Measurements from ENCODE around the gene ALS2CL.

Gene ALS2CL

DNA sequence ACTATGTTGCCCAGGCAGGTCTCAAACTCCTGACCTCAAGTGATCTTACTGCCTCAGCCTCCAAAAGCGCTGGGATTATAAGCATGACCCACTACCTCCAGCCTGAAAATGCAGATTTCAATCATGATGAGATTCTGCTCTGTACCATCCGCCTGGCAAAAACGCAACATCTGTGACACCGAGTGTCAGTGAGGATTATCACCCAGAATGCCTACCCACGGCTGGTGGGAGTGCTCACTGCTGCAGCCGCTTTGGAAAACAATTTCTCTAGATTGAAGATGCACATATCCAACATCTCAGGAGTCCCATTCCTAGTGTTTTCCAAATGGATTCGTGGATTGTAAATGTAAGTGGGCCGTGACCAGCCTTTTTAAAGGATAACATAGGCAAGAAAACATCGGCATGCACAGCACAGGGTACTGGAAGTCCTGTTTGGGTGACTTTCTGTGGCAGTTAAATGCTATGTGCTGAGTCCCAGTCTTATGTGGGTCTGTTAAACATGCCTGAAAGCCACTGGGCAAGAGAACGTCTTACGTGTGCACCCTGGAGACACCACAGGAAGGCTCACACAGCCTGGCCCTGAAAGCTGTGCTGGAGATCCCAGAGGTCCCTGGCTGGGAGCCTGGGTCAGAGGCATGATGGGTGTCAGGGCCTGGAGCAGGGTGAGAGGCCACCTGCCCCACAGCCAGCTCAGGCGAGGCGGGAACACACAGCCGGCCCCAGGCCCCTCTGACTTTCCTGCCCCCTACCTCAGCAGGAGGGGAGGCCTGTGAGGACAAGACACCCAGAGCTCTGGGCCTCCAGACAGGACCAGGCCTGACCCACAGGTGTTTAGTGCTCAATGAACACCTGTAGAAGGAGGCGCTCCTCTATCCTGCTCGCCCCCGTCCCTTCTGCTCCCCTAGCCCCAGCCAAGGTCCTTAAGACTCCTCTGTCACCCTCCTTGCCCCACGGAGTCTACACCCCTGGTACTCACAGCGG, 23.3 kb upstream of the ALS2CL start:
- no peak for DNase-seq (ENCODE audit: low read depth in 2 of 2)

- DNase-seq (ENCODE audit: low read depth in 2 of 2) = no peak
These were observed 22.2 kb upstream of the ALS2CL start for GRCh38 chr3:46715507-46716175.

DNA sequence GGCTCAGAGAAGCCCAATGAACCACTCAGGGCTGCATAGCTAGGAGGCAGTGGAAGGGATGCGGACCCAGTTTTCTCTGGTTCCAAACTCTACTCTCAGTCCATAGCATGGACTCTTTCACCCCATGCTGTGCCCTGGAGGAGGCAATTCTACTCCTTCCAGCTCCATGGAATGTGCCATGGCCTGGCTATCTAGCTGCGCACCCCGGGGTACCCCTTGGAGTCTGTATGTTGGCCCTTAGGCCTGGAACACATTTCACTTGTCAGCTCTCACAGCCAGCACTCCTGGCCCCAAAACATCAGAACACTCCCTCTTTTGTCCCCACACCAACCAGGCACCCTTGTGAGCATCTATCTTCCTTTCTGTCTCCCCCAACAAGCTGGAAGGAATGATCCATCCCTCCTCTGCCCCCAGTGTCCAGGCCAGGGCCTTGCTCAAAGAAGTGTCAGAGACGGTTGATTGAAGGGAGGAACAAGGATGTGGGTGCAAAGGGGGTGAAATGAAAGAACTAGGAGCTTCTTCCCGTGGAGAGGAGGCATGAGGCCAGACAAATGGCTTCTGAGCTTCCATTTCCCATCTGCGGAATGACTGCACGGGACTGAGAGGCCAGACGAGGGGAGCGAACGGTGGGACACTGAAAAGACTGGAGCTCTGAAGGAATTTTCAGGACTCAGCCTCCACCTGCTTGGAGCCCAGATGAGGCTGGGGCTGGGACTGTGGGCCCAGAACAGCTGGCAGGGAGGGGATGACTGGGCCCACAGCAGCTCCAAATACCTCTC, 21.4 kb upstream of the ALS2CL start:
- DNase-seq (ENCODE audit: low read depth in 2 of 2) = no peak

DNA sequence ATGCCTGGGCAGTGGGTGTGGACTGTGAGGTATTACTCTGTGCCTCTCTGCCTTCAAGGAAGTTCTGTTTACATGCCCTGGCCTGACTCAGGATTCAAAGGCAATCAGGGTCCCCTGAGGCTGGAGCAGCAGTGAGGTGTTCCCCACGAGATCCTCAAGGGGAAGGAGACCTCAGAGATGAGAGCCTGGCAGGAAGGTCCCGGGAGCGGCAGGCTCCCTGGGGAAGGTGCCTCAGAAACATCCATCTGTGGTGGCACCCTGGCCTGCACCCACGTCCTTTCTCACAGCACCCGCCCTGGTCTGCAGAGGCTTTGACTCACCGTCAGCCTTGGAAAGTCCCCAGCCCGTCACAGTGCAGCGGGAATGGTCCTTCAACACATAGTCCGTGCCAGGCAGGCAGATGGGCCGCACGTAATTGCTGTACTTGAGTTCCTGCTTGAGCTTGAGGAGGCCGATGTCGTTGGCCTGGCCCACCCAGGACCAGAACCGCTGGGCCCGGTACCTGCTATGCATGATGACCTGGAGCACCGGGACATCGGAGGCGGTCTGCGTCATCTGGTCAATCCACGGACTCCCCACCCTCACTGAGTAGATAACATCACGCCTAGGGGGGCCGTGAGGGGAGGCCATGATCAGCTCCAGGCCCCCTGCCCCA, 20.5 kb upstream of the ALS2CL start:
- DNase-seq (ENCODE audit: low read depth in 2 of 2) = no peak

DNA sequence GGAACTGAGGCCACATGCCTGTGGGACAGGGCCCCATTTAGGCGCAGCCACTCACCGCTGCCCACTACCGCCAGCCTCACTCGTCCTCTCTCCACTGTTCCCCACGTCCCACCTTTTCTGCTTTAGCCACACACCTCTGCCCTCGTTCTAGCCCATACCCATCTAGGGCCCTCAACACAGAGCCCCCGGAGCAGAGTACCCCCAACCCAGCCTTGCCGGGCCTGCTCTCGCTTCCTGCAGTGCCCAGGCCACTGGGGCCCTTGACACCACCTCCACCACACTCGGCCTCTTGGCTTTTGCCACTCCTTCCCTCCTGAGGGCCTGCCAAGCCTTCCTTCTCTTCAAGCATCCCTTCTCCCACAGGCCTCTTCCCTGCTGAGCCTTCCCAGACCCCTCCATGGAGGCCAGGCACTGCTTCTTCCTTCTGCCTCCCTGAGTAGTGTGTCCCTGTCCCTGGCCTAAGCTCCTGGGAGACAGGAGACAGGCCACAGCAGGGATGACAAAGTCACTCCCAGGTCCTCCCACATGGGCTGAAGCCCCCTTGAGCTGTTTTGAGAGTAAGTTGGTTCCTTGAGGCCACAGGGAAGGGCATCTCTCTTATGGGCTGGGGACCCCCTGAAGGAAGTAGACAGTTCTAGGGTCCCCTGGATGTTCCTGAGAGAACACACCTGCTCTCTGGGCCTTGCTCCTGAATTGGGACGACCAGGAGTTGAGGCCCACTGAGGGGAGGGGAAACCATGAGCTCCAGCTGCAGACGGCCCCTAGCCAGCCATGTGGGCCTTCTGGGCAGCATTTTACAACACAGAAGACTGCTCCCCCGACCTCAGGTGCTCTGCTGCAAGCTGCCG, 19.8 kb upstream of the ALS2CL start:
- DNase-seq (ENCODE audit: low read depth in 2 of 2) = no peak

- DNase-seq (ENCODE audit: low read depth in 2 of 2) = no peak
These were observed 18.9 kb upstream of the ALS2CL start for GRCh38 chr3:46712191-46713049.

DNA sequence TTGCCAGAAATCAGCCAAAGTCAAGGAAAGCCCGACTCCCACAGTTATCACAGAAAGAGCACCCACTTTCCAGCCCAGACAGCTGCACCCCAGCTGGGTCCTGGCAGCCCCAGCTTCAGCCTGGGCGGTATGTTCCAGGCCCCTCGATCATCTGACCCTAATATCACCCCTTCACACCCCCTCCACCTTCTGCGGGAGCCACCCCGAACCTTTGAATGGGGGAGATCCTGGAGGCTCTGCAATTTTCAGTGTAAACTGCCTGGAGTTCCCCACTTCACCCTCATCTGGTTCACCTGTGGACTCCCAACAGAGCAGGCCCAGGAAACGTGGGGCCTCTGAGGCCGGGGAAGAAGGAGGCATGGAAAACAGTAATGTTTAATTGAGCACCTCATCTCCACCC, 18.3 kb upstream of the ALS2CL start:
- no peak for DNase-seq (ENCODE audit: low read depth in 2 of 2)

DNA sequence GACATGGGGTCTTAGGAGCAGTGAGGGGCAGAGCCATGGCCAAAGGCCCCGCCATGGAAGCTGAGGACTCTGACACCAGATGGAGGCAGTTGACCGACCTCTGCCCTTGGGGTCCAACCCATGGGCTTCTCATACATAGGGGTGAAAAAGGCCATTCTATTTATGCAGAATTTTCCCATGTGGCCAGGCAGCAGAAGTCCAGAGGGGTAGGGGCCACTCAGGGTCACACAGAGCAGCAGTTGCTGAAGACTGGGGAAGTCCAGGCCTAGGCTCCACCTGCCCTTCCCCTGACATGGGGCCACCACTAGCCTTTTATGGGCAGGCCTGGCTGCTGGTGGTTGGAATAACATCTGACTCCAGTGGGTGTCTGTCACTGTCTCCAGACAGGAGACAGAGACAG, 17.8 kb upstream of the ALS2CL start:
- no peak for DNase-seq (ENCODE audit: low read depth in 2 of 2)

DNA sequence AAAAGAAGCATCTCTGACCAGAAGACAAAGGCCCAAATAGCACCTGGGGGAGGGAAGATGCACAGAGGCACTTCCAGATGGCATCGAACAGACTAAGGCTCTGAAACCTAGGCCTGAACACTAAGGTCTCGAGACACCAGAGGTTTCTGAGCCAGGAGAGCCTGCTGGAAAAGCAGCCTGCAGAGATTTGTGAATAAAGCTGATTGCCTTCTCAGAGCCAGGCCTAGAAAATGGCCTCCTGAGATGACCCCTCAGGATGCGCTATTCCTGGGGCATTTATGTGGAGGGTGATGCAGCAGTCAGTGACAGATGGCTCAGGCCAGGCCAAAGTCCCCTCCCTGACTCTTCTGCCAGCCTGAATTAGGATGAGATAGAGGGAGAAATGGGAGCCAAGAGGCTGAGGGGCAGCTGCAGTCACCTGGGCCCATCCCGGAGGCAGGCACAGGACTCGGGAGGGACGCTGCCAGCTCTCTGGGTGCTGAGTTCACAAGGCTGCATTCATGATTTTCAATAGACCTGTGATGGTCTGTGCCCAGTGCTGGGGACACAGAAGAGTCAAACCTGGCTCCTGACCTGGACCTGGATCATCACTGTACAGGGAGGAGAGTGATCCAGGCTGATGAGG, 17.3 kb upstream of the ALS2CL start:
- DNase-seq (ENCODE audit: low read depth in 2 of 2) = no peak

GRCh38 chr3:46710229-46710628, 16.8 kb upstream of the ALS2CL start:
- DNase-seq (ENCODE audit: low read depth in 2 of 2) = no peak

DNA sequence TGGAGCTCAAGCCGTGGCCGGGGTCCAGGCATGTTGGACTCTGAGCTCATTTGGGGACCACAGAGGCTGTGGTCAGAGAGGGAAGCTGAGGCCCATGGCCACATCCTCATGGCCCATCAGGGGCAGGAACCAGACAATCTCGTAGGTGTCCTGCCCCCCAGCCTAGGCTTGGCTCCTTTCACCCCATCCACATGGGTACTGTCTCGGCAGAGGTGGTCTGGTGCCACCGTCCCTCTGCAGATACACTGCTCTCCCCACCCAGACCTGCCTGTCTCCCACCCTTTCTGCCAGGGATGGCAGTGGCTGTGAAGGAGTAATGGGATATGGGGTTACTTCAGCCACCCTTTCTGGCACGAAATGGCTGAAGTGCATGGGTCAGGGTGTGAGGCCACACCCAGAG, 16.2 kb upstream of the ALS2CL start:
- no peak for DNase-seq (ENCODE audit: low read depth in 2 of 2)

GRCh38 chr3:46709157-46709654, 15.7 kb upstream of the ALS2CL start:
- DNase-seq (ENCODE audit: low read depth in 2 of 2) = no peak

GRCh38 chr3:46708401-46709156, 15.1 kb upstream of the ALS2CL start:
- no peak for DNase-seq (ENCODE audit: low read depth in 2 of 2)

DNA sequence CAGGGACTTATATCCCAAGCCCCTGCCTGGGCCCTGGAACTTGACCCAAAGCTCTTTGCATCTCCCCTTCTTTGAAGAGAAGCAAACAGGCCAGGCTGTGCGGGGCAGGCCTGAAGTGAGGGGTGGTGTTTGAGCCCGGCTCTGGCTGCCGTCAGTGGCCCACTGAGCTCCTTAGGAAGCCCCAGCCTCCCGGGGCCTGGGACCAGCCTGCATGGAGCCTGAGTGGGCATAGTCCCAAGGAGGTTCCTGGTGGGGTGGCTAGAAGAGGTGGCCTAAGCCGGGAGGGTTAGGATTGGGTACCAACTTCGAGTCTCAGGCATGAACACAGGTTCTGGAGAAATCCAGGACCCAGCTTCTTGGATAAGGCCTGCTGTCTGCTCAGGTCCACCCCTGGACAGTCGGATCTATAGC, 14.1 kb upstream of the ALS2CL start:
- DNase-seq (ENCODE audit: low read depth in 2 of 2) = no peak

- DNase-seq (ENCODE audit: low read depth in 2 of 2) = no peak
These were observed 13.5 kb upstream of the ALS2CL start for GRCh38 chr3:46706771-46707582.

GRCh38 chr3:46705751-46706552, 12.5 kb upstream of the ALS2CL start:
- no peak for DNase-seq (ENCODE audit: low read depth in 2 of 2)
